ENCODE results near the gene TPMT.

DNA sequence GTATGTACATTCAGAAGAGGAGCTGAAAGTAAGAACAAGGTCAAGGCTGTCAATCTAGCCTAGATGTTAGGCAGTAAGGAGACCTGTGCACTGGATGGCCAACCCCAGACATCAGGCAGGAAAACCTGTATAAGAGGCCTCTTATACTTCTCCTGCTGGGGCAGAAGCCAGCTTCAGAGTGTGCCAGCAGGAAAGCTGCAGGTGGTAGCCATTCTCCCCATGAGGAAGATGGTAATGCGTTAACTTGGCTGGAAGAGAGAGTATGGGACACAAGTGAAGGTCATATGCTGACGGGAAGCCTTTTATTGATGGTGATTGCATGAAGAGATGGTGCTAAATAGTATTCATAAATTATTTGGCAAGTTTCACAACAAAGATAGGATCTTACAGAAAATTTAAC lies 53.0 kb downstream of the TPMT start:
- TF ChIP-seq, protein P1, sequence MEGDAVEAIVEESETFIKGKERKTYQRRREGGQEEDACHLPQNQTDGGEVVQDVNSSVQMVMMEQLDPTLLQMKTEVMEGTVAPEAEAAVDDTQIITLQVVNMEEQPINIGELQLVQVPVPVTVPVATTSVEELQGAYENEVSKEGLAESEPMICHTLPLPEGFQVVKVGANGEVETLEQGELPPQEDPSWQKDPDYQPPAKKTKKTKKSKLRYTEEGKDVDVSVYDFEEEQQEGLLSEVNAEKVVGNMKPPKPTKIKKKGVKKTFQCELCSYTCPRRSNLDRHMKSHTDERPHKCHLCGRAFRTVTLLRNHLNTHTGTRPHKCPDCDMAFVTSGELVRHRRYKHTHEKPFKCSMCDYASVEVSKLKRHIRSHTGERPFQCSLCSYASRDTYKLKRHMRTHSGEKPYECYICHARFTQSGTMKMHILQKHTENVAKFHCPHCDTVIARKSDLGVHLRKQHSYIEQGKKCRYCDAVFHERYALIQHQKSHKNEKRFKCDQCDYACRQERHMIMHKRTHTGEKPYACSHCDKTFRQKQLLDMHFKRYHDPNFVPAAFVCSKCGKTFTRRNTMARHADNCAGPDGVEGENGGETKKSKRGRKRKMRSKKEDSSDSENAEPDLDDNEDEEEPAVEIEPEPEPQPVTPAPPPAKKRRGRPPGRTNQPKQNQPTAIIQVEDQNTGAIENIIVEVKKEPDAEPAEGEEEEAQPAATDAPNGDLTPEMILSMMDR (IDR thresholded peaks at IDR 0.05; ENCODE audit: low read depth, low read length, missing input control) = no peak
- no peak for TF ChIP-seq YY1 (IDR thresholded peaks at IDR 0.05)
- TF ChIP-seq SP1 (IDR thresholded peaks at IDR 0.05) = no peak

All from liver (tissue), 3 donors.